GM19193 (cell line): ENCODE results near the gene CPLANE2.

Experiments
- POLR2A ChIP-seq: IDR thresholded peaks from 4 replicates; pipeline ENCODE4 v1.6.1; 2011; ENCODE audit not compliant: insufficient read depth, insufficient read length; ENCODE audit errors: extremely low read depth

Gene CPLANE2

GRCh38 chr1:16253332-16253922 is 16.4 kb upstream of the CPLANE2 start:
- no peak for TF ChIP-seq POLR2A

- no peak for TF ChIP-seq POLR2A
Observed at GRCh38 chr1:16252912-16253311, 15.9 kb upstream of the CPLANE2 start.

GRCh38 chr1:16251381-16251780 is 14.4 kb upstream of the CPLANE2 start:
- TF ChIP-seq POLR2A: no peak

GRCh38 chr1:16250524-16251251 is 13.7 kb upstream of the CPLANE2 start:
- no peak for TF ChIP-seq POLR2A

GRCh38 chr1:16249596-16250241 is 12.7 kb upstream of the CPLANE2 start:
- TF ChIP-seq POLR2A: no peak

GRCh38 chr1:16248603-16249516 is 11.9 kb upstream of the CPLANE2 start:
- no peak for TF ChIP-seq POLR2A

GRCh38 chr1:16248007-16248436 is 11.0 kb upstream of the CPLANE2 start:
- no peak for TF ChIP-seq POLR2A

- no peak for TF ChIP-seq POLR2A
Observed at GRCh38 chr1:16247441-16247840, 10.5 kb upstream of the CPLANE2 start.

- no peak for TF ChIP-seq POLR2A
Observed at GRCh38 chr1:16246961-16247360, 10.0 kb upstream of the CPLANE2 start.

- no peak for TF ChIP-seq POLR2A
Observed at GRCh38 chr1:16245476-16246196, 8.7 kb upstream of the CPLANE2 start.

GRCh38 chr1:16244650-16245285 is 7.8 kb upstream of the CPLANE2 start:
- no peak for TF ChIP-seq POLR2A

GRCh38 chr1:16243936-16244649 is 7.1 kb upstream of the CPLANE2 start:
- no peak for TF ChIP-seq POLR2A

GRCh38 chr1:16243215-16243610 is 6.2 kb upstream of the CPLANE2 start:
- no peak for TF ChIP-seq POLR2A
